Renal pelvis (tissue), 4 donors: ENCODE results near the gene TEX22. TPM values are rescaled to one million over a fixed set of nuclear protein-coding genes. Genes with fewer than 3 reads are reported as not detected.

Source experiments
- DNase-seq: peaks from one replicate; pipeline ENCODE4 v3.0.0-alpha.2; 2013
- polyA plus RNA-seq, 3 donors: library from polyadenylated mRNA; unstranded; fragments of 120-200 nt; gene quantifications; one replicate each; pipeline ENCODE4 v1.2.1, GENCODE V29; 2013; ENCODE audit not compliant: insufficient read length in 3 of 3

TEX22 gene
- polyA plus RNA-seq, 3 donors, result 1.4 to 3.6 (median 2.6) TPM

DNA sequence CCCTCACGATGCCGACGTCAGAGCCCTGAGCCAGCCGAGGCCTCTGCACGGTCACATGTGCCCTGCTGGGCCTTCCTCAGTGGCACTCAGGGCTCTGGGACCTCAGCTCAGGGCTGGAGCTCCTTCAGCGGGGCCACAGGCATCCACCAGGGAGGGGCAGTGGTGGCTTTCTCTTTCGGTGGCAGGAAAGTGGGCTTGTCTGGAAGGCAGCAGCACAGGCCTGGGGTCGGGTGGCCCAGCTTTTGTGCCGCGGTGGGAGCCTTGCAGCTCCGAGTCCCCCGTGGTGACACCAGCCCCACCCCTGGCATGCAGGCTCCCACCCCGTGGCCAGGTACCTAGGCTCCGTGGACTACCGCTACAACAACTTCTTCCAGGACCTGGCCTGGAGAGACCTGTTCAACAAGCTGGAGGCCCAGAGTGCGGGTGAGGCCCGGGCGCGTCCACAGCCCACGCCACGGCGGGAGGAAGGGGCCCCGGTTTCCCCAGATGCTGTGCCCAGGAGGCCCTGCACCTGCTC, 14.2 kb upstream of the TEX22 start:
- DNase-seq, result no peak

DNA sequence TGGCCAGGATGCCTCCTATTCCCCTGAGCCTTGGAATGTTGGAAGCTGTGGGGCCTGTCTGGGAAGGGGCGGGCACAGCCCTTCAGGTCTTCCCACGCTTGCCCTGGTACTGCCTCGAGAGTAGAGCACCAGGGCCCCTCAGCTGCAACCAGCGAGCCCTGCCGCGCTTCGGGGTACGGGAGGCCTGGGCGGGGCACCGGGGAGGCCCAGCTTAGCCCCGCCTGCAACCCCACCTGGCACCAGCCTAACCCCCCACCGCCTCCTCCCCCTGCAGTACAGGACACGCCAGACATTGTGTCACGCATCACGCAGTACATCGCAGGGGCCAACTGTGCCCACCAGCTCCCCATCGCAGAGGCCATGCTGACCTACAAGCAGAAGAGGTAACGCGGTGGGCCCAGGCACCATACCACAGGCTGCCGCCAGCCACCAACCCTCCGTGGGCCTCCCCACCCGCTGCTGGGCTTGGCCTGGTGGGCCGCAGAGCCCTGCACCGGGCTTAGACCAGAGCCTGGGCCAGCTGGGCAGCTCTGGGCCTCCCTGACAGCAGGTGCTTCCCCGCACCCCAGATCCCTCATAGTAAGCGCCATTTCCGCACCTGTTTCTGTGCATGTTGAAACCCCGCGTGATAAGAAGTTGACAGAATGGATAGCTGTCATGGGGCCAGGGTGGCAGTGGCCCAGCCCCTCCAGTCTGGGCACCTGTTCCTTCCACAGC, 13.6 kb upstream of the TEX22 start:
- no peak for DNase-seq

DNA sequence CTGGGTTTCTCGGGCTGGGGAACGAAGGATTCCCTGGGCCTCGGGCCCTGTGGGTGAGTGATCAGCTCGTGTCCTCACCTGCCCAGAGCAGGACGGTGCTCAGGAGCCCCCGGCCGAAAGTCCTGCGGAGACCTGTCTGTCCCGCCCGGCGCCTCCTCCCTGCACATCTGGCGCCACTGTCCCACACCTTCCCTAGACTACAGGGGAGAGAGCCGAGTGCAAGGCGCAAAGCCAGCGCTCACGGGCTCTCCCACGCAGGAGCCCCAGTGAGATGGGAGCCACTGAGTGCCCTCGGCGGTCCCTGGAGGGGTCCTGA, 13.1 kb upstream of the TEX22 start:
- no peak for DNase-seq

DNA sequence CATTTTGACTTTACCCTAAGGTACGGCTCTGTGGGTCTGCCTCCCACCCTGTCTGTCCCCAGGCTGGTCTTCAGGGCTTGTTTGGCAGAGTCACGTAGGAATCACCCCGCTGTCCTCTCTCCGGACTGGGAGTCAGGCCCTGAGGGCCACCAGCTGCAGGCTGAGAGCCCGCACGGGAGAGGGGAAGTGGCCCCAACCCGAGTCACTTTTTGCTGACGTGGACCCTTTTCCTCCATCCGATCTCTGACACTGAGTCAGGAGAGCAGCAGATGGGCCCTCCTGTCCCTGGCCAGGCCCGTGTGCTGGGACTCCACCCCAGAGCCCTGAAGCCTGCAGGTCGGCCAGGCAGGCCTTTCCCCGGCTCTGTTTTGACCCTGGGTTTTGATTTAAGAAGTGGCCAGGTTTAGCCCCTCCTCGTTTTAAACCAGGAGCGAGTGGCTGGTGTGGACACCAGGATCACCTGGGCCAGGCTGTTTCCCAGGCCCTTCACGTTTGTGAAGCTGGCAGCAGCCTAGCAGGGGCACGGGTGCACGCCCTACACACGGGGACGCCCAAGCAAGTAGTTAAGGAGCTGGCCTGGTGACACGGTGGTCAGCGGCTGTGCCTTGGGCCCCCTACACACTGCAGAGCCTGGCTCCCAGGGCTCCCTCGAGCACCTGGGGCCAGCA, 12.5 kb upstream of the TEX22 start:
- no peak for DNase-seq

DNA sequence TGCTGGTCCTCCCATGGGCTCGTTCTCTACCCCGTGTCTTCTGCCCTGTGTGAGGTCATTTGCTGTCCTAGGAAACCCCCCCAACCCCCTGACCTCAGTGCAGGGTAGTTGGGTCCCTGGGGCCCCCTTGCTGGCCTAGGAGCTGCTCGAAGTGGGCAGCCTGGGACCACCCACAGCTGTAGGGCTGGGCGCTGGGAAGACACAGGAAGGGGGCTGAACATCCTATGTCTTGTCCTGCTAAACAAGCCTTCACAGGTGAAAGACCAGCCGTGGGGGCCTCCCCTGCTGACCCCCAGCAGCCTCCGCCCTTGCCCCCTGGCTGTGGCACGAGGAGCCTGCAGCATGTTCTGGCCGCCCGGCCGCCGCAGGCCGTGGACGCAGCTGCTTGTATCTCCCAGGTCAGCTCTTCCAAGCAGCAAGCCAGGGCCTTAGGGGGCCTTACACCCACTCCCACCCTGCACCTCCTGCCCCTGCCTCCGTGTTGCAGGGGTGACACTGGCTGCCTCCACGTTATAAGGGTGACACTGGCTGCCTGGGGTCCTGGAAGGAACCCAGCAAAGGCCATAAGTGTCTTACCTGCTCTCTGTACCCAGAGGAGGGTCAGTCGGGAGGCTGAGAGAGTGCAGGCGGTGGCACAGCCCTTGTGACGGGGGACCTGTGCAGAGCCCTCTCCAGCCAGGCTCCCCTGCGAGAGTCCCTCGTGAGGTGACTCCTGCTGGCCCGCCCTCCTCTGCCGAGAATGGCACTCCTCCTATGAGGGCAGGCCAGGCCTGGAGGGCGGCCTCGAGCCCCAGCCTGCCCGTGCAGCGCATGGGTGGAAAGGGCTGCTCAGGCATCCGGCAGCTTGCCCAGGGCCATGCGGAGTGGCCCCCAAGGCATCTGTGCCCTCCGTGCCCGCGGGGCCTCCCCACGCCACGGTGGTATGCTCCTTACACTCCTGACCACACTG, 11.5 kb upstream of the TEX22 start:
- no peak for DNase-seq

DNA sequence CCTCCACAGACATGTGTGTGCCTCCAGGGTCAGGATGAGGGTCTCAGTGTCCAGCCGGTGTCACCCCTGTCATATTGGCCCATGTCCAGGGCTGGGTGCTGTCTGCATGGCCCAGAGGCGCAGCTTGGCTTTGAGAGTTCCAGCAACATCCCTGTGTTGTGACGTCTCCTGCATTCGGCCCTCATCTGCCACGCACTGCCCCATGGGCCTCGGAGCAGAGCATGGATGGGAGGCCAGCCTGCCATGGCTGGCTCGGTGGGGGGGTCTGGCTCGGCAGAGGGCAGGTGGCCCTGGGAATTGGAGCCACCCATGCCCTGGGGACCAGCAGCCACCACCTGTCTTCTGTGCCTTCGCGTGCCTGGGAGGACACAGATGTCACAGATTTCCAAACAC, 10.8 kb upstream of the TEX22 start:
- DNase-seq, result no peak

DNA sequence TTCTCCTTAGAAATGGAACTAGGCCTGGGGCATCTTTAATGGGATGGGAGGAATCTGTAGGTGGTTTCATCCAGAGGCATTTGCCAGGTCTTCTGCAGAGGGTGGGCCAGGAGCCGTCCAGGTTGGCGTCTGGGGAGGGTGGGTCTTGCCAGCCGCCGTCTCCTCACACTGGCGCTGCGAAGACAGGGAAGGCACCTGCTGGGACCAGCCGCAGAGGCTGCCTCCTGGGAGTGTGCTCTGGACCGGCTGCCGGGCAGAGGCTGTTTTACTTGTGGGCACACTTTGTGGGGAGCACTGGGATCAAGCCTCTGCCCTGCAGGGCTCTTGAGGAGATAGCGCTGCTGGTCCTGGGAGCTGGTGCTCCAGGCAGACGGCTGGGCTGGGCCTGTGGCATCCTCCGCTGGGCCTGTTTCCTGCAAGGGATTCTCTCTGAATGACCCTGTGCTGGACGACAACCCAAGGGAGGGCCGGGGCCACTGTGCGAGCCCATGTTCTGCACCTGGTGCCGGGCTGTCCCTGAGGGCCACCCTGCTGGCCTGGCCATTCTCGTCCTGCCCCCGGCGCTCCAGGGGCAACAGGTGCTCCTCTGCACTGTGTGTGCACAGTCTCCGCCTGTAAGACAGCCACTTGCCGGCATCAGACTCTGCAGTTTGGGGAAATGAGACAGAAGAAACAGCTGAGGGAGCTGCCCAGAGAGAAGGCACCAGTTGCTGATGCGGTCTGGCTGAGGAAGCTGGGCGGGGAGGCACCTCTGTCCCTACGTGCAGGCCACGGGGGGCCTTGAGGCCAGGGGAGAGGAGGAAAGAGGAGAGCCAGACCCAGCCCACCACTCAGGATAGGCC, 10.0 kb upstream of the TEX22 start:
- no peak for DNase-seq

DNA sequence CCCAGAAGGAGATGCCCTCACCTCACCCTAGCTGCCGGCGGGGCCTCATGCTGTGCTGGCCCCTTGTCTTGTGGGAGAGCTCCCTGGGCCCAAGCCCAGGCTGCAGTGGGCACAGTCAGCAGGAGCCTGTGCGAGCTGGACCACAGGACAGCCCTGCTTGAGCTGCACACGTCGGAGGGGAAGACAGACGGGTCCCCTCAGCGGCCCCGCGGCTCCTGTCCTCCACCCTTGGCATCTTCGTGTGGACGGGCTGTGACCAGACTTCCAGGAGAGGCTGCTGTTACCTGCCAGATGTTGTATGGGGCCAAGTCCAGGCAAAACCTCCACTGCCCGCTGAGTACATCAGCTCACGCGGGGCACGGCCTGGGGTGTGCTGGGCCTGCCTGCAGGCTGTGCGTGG, 9.4 kb upstream of the TEX22 start:
- no peak for DNase-seq

DNA sequence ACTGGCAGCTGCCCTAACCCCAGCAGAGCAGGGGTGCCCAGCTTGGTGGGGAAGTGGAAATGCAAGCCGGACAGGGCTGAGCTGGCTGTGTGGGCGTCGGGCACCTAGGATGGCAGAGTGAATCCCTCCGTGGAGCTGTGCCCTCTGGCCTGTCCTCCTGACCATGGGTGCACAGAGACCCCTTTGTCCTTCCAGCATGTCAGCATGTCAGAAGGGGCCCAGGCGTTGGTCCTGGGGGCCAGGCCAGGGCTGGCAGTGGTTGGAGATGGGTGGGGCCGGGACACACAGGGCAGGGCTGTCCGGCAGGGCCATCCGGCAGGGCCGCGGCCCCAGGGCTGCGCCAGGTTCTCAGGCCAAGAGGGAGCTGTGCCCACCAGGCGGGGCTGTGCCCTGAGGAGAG, 8.8 kb upstream of the TEX22 start:
- DNase-seq, result no peak

DNA sequence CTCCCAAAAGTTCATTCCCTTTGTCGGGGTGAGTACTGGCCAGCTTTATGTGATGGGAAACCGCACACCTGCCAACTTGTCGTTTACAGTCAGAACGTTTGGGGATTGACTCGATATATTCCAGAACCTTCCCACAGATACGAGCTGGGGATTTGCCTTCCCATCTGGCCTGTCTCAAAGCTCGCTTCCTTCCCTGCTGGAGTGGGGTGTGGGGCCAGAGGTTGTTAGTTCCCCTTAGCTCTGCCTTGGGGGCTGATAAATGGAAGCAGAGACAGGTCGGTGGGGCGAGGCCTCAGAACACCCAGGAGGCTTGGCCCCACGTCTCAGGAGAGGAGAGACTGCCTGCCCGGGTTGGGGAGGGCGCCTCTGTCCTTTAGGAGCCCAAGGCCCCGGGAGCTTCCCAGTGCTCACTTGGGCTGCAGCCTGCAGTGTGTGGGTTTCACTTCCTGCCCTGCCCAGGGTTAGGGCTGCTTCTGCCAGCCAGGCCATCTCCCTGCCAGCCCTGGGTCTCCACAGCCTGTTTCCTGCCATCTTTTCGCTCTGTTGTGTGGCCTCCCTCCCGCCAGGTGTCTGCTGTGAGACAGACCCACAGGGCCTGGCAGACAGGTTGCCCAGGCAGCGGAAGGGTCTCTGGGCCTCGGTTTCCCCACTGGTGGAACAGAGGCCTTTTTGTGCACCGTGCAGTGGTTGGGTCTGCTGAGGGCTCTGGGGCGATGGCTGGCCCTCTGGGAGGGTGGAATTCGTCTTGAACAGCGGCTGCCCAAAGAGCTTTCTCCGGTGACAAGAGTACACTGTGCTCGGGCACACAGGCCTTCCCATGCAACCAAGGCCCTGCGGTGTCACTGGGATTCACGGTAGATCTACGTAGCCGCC, 8.1 kb upstream of the TEX22 start:
- no peak for DNase-seq

DNA sequence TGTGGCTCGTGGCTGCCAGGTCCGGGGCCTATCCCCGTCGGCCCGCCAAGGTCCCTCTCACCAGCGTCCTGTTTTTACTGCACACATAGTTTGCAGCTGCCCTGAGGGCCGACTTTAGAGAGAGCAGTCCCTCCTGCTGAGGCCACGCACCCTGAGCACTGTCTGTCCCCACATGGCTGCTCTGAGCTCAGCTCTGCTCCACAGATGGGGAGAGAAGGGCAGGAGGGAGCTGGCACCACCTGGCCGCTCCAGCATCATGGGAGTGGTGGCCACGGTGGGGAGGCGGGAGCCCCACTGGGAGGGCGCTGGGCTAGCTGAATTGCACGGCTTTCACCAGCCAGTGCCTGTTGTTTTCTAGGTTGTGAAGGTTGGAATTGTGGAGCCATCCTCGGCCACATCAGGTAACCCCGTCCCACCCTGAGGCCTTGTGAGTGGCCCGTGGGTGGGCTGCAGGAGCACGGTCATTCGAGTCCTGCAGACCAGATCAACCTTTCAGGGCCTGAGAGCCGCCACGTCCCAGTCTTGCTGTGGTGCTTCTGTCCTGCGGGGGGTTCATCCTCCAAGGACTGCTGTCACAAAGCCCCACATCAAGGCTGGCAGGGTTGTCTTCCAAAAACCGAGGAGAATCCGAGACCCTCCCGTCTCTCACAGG, 7.4 kb upstream of the TEX22 start:
- no peak for DNase-seq

DNA sequence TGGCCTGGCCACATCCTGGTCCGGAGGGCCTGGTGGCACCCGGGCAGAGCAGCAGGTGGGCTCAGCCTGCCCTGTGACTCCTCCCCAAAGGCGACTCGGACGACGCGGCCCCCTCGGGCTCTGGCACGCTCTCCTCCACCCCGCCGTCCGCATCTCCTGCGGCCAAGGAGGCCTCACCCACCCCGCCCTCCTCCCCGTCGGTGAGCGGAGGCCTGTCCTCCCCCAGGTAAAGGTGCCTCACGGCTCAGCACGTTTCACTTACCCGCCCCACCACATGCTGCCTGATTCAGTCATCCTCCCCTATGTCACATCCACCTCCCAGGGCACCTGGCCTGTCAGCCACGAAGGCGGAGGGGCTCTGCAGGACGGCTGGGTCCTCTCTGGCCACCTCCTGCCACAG, 6.8 kb upstream of the TEX22 start:
- no peak for DNase-seq

DNA sequence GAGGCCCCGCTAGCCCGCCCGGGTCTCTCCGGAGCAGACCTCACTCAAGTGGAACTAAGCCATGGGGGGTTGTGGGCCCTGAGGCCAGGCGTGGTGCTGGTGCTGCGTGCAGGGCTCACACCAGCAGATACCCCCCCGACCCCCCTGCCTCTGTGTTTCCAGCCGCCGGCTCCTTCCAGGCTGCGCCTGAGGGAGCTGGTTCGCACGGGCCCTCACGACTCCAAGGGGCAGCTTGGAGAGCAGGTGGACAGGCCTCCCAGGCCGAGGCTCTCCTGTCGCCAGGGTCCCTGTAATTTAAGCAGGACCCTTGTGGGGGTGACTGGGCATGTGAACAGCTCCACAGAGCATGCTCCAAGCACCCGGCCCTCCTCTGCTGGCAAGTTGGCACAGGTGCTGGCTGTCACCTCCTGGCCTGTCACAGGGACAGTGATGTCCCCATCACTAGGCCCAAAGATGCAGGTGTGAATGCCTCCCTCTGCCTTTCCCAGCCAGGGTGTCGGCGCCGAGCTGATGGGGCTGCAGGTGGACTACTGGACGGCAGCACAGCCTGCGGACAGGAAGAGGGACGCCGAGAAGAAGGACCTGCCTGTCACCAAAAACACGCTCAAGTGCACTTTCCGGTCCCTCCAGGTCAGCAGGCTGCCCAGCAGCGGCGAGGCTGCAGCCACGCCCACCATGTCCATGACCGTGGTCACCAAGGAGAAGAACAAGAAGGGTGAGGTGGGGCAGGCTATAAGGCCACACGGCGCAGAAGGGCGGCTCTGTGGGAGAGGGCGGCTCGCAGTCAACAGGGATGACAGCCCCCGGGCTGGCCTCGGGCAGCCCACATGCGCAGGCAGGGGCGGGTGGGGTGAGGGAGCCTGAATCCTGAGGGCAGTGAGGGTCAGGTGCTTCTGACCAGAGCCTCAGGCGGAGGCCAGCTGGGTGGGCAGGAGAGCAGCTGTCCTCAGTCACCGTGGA, 5.9 kb upstream of the TEX22 start:
- DNase-seq, result no peak

DNA sequence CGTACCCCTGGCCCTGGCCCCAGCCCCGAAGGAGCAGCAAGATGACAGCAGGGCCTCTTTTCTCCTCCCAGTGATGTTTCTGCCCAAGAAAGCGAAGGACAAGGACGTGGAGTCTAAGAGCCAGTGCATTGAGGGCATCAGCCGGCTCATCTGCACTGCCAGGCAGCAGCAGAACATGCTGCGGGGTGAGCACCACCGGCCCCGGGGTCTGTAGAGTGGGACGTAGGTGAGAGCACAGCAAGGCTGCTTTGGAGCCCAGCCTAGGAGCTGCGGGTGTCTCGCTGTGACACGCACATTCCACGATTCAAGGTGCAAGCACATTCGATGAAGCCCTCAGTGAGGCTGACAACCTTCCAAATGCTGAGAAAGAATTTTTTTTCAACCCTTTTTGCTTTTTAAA, 5.2 kb upstream of the TEX22 start:
- DNase-seq, result no peak

DNA sequence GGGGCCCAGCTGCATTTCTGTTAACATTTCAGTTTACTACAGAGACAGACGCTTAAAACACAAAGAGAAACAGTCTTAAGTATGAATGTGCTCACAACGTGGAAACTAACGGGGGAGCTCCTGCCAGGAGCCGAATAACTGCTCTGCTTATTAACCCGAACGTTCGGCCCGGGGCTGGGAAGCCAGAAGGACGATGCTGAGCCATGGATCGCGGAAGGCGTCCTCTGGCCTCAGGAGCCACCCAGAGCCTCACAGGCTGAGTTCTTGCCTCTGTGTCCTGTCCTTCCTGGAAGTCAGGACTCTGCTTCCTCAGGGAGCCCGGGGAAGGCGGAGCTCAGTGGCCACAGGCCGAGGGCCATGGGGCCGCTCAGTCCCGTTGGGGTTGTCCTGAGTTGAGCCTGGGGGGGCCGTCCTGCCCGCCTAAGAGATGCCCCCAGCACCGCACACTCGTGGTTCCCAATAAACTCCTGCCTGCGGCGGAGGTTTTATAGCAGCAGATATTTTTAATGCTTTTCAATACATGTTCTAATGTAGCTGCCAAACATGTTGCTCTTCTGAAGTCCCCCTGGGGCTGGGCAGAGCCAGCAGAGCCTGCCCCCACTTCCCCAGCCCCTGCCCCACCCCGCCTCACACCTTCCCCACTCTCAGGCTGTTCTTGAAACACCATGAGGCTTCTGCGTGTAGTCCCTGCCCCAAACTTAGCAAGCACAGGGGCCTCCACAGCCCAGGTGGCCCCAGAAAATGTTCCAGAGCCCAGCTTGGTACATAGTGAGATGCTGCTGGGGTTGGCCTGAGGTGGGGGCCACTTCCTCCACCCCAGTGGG, 3.4 kb upstream of the TEX22 start:
- DNase-seq, result no peak

DNA sequence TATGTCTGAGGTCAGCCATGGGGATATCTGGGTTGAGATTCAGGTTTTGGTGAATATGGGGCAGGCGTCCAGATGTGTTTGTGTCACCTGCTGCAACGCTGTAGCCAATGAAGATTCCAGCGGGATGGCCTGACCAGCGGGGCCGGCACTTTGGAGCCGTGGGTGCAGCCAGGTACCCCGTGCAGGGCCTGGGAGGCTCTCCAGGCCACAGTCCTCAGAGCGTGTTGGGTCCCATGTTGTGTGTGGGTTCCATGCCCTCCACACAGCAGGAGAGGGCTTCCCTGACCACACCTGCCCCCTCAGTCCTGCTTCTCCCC, 2.8 kb upstream of the TEX22 start:
- DNase-seq, result no peak

DNA sequence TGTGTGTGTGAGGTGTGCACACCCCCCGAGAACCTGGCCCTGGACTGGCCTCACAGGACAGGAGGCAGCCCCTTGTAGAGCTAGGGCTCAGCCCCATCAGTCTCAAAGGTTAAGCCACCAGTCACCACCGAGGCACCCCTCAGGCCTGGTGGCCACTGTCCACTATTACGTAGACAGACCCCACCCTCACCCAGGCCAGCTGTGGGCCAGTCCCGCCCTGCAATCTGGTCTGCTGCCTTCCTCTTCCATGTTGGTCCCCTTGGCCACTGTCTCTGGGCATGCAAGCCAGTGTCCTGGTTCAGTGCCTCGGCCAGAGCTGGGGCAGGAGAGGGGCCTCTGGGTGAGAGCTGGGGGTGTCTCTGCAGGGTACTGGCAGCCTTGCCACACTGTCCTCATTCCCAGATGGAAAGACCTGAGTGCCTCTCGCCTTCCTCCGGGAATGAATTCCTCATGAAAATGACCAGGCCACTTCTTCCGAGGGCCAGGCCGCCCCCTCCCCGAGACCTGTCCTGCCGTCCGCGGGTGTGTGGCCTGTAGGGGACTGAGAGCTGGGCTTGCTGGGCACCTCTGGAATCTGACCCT, 897 bp upstream of the TEX22 start:
- DNase-seq, result no peak
